Stimulated activated CD8-positive, alpha-beta memory T cell treated with anti-CD3 and anti-CD28 coated beads, Interleukin-2, amount 100 ng/mL, for 48 hours (primary cell): ENCODE results near the gene LGALS1.

ENCODE experiments used
- DNase-seq, 2 donors: peaks; one replicate each; pipeline ENCODE4 v3.0.0-alpha.2; 2020; ENCODE audit warnings: low read depth in 2 of 2

The LGALS1 gene

GRCh38 chr22:37661160-37661924, 14.1 kb upstream of the LGALS1 start:
- no peak for DNase-seq

- DNase-seq: no peak
Observed at GRCh38 chr22:37662039-37662438, 13.4 kb upstream of the LGALS1 start.

- no peak for DNase-seq
Observed at GRCh38 chr22:37663521-37664140, 11.8 kb upstream of the LGALS1 start.

GRCh38 chr22:37664249-37665101, 11.0 kb upstream of the LGALS1 start:
- no peak for DNase-seq

DNA sequence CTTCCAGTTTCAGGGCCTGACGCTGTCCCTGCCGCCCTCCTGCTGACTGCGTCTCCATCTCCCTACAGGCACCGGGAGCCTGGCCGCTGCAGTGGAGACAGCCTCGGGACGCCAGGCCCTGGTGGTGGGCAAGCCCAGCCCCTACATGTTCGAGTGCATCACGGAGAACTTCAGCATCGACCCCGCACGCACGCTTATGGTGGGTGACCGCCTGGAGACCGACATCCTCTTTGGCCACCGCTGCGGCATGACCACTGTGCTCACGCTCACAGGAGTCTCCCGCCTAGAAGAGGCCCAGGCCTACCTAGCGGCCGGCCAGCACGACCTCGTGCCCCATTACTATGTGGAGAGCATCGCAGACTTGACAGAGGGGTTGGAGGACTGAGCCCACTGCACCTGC, 9.9 kb upstream of the LGALS1 start:
- DNase-seq: no peak

DNA sequence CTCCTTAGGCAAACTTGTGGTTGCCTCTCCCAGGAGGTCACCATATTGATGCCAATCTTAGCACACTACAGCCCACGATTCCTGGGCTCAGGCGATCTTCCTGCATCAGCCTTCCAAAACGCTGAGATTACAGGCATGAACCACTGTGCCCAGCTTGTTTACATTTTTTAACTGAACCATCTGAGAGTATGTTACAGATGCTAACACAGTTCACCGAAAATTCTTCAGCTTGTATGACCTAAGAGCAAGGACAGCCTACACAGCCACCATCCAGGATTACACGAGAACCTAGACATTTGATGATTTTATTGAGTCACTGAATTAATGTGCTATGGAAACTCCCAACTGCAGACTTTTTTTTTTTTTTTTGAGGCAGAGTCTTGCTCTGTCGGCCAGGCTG, 5.8 kb upstream of the LGALS1 start:
- DNase-seq: no peak

DNA sequence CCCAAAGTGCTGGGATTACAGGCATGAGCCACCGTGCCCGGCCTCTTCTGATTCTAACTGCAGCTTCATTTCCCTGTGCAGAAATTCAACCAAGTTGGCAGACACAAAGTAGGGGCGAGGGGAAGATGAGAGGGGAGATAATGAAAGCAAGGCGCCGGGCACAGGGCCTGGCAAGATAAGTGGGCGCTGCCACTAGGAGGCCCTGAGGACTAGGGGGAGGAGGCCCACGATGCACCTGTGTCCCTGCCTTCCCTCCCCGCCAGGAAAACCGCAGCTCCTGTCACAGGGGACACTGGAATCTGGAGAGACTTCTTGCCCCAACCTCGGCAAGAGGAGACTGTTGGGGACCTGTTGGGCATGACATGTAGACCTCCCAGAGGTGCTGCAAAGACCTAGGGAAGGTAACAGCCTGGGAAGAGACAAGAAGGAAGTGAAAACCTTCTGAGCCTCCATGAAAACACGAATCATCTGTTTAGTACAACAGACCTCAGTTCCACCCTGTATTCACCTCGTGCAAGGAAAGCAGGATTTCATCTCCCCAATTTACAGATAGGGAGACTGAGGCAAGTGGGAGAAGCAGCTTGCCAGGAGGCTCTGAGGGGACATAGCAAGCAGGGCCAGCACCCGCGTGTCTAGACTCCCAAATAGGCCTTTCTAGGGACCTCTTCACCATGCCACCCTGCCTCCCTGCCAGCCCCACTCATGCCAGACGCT, 3.1 kb upstream of the LGALS1 start:
- DNase-seq: no peak

DNA sequence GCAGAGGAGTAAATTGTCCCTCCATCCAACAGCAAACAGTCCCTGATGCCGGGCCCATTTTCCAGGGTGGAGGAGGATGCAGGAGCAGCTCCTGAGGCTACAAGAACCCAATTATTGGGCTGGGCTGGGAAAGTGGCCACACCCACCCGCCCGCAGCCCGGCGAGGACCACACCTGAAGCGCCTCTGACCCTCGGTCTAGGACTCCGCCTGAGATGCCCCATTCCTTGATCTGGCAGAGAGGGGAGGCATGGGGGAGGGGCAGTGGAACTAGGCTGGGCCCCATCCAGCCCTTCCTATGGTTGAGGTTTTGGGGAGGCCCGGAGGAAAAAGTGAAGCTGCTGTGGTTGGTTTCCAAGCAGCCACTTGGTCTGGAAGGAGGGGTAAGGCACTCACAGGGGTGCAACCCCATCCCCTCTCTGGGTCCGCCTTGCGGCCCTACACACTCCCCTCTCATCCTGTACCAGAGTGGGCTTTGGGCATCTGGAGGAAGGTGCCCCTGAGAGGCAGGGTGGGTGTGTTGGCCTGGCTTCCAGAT, 2.4 kb upstream of the LGALS1 start:
- DNase-seq: no peak

- no peak for DNase-seq
Observed at GRCh38 chr22:37674248-37674647, 1.2 kb upstream of the LGALS1 start.

DNA sequence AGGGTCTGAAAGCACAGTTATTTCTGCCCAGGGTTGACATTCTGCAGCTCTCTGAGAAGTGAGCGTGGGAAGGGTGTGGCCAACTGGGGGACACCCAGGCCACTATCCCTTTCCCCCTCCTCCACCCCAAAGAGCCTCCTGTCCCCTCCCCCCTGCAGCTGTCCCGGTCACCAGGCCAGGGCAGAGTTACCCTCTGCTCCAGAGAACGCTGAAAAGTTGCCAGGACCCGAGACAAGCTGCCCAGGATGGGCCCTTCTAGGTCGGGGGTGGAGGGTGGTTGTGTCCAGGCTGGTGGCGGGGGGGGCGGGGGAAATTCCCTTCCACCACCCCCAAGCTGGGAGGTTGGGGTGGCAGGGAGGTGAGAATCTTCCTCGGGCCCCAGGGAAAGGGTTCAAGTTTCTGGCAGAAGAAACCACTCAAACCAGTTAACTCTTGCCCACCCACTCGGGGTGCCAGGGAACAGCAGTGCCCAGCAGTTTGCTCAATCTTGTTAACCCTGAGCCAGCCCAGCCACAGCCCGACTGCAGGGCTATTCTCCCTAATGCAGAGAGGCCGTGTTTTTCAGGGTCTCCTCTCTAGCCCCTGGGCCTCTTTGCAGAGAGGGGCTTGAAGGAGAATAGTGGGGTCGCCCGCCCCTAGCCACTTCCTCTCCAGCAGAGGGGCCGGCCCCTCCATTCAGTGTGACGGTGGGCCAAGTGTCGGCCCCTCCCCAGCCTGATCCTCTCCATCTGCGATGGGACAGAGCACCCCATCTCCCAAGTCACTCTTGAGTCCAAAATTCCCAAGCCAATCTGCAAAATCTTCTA, 697 bp downstream of the LGALS1 start:
- DNase-seq: no peak

- peak; percentile 89 to 93 for DNase-seq
Observed at GRCh38 chr22:37676736-37677492, 1.5 kb downstream of the LGALS1 start.

DNA sequence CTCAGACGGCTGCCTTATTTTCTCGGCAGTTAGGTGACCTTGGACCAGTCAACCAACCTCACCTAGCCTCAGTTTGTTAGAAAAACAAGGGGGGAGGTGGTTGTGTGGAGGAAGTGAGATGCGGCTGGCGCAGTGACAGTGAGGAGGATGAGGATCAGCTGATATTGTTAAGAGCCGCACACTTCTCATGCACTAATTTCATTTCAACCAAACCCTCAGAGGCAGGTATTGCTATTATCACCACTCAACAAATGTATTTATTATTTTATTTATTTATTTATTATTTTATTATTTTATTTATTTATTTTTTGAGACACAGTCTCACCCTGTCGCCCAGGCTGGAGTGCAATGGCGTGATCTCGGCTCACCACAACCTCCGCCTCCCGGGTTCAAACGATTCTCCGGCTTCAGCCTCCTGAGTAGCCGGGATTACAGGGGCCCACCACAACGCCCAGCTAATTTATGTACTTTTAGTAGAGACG, 2.1 kb downstream of the LGALS1 start:
- no peak for DNase-seq

GRCh38 chr22:37678372-37678771, 2.9 kb downstream of the LGALS1 start:
- no peak for DNase-seq

GRCh38 chr22:37679670-37680069, 4.2 kb downstream of the LGALS1 start:
- DNase-seq: no peak

GRCh38 chr22:37680191-37680851, 4.9 kb downstream of the LGALS1 start:
- DNase-seq: no peak

- no peak for DNase-seq
Observed at GRCh38 chr22:37681001-37681424, 5.6 kb downstream of the LGALS1 start.

GRCh38 chr22:37681556-37682049, 6.2 kb downstream of the LGALS1 start:
- peak; percentile 42 to 69 for DNase-seq

DNA sequence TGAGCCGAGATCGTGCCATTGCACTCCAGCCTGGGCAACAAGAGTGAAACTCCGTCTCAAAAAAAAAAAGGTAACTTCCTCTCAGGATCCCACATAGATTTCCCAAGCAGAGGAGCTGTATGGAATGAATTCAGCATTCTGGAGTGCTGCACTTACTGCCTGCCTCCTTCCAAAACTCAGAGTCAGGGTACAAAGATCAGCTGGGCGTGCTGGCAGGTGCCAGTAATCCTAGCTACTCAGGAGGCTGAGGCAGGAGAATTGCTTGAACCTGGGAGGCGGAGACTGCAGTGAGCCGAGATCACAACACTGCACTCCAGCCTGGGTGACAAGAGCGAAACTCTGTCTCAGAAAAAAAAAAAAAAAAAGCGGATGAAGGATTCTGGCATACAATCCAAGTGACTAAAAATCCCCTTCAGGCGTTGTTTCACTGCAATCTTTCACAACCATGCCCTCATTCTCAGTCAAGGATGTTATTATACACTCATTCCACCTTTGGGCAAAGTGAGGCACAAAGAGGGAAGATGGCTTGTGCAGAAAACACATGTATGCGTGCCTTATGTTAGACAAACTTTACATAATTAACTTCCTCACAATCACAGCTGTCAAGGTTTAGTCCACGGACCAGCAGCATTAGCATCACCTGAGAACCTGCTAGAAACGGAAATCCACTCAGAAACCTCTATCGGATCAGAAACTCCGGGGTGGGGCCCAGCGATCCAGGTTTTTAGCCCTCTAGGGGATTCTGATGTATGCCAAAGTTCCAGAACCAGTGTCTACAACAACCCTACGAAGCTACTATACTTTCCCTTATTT, 9.6 kb downstream of the LGALS1 start:
- DNase-seq: no peak
